Liver (tissue), 3 donors: Measurements from ENCODE around the gene ACOXL.

Experiments
- CTCF ChIP-seq: fragments of 150-350 bp; IDR thresholded peaks from 2 replicates; pipeline ENCODE4 v1.5.1; 2017; ENCODE audit warnings: improper control_type of control experiment, low read depth, low read length; ENCODE audit not compliant: missing input control
- TAF1 ChIP-seq: conservative IDR thresholded peaks from 2 replicates; pipeline ENCODE4 v1.6.1; 2016; ENCODE audit warnings: antibody characterized with exemption, mild to moderate bottlenecking
- donor health status: healthy.
- donor health status: healthy.

GRCh38 chr2:110714452-110715224, 17.7 kb upstream of the ACOXL start:
- TF ChIP-seq TAF1 (no peak), CTCF (no peak)
